HG03097 (cell line): ENCODE data around the gene NPLOC4.

Source experiments
- ATAC-seq: cut with Tn5 transposase; IDR thresholded peaks from one replicate; pipeline ENCODE4 v1.9.1; 2021; ENCODE audit not compliant: unreplicated experiment, low FRiP score

Gene NPLOC4

DNA sequence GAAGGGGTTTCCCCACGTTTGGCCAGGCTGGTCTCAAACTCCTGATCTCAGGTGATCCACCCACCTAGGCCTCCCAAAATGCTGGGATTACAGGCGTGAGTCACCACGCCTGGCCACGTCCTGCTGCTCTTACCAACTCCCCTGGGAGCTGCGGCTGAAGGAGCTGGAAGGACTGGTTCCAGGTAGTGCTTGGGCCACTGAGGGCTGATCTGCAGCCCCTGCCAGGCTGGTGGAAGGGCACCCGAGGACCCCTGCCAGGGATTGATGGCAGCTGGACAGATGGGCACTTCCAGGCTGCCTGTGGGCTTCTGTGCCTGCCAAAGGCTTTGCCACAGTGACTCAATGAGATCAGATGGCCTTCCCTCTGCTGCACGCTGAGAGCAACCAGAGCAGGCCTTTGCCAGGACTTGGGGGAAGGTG is 27.1 kb upstream of the NPLOC4 start:
- ATAC-seq: no peak

GRCh38 chr17:81662002-81662401 is 25.1 kb upstream of the NPLOC4 start:
- no peak for ATAC-seq

- no peak for ATAC-seq
Observed at GRCh38 chr17:81660441-81660840, 23.5 kb upstream of the NPLOC4 start.

DNA sequence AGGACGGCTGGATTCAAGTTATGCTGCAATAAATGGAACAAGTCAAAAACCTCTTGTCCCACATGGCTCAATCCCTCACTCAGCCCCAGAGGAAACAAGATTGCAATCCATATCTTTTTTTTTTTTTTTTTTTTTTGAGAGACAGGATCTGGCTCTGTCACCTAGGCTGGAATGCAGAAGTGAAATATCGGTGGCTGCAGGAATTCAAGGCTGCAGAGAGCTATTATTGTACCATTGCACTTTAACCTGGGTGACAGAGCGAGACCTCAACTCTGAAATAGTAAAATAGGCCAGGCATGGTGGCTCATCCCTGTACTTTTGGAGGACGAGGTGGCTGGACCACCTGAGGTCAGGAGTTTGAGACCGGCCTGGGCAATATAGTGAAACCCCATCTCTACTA is 22.1 kb upstream of the NPLOC4 start:
- ATAC-seq: no peak

DNA sequence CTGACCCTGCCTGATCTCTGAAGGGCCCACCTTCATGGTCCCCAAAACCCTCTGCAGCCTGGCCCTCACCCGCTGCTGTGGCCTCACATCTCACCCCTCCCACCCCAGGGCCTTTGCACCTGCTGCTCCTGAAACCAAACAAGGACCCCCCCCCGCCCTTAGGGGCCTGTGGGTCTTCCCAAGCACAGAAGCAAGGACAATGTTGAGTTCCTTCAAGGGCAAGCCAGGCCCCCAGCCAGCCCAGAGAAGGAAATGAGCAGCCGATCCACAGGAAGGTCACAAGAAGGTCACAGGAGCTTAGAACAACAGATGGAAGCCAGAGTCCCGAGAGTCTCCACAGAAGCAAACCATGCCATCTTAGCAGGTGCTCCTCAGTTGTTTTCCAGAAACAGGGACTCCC is 19.9 kb upstream of the NPLOC4 start:
- no peak for ATAC-seq

DNA sequence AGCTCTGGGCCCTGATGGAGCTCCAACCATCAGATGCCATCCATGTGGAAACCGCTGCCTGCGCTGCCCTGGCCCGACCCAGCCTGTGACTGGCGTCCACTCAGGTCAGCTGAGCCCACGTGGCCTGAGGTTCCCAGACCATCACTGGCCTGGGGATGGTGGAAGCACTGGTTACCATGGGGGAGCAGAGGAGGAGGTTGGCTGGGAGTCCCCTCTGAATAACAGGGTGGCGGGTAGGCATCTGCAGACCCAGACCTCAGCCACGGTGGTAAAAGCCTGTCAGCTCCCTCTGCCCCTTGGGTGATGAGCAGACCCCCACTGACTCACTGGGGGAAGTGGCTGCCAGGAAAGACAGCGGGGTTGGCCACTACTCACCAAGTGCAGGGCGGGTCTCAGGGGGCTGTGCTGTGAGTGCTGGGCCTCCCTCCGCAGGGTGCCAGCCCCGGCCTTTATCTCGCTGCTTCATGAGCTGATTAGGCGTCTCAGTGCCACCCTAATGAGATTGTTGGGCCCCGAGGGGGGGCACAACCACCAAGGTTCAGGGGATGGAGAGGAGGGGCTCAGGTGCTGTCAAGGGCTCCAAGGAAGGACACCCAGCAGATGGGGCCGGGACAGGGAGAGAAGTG is 19.3 kb upstream of the NPLOC4 start, which contains the start of gene PDE6G:
TSS of gene PDE6G (minus strand) at position 425 of the 626 bp plus-strand sequence. CDS start 3,237 bp downstream, outside the sequence.
- no peak for ATAC-seq

GRCh38 chr17:81655378-81656117 is 18.6 kb upstream of the NPLOC4 start:
- no peak for ATAC-seq

DNA sequence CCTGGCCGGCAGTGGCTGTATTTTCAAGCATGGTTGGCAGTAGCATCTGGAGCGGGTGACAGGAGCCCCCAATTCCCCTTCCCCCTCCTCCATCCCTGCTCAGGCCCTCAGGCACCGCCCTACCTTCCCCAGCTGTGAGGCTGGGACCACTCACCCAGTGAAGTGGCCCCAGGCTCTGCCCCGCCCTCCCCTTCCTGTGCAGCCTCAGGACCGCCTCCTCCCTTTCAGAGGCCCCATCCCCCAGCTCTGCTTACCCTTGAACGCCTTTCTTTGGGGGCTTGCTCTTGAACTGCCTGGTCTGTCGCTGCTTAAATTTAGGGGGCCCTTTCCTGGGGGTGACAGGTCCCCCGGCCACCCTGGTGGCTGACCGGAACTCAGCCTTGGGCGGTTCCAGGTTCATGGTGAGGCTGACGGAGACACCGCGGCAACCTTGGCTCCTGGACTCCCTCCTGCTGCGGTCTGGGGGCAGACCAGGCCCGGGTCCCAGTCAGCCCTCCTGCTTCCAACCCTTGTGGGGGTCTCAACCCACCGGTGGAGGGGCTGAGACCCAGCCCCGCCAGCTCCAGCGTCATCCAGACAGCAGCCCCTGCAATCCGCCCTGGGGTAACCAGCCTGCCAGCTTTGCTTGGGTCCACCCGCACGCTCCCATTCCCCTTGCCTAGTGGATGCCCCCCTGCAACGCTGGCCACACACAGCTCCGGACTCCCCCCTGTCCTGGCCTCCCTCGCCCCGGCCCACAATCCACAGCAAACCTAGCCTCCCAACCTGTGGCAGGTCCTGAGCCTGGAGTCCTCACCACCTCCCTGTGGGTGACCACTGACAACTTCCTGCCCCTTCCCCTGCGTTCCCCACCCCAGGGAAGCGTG is 16.2 kb upstream of the NPLOC4 start:
- no peak for ATAC-seq

GRCh38 chr17:81651692-81652091 is 14.8 kb upstream of the NPLOC4 start:
- ATAC-seq: no peak

- no peak for ATAC-seq
Observed at GRCh38 chr17:81650951-81651350, 14.0 kb upstream of the NPLOC4 start.

DNA sequence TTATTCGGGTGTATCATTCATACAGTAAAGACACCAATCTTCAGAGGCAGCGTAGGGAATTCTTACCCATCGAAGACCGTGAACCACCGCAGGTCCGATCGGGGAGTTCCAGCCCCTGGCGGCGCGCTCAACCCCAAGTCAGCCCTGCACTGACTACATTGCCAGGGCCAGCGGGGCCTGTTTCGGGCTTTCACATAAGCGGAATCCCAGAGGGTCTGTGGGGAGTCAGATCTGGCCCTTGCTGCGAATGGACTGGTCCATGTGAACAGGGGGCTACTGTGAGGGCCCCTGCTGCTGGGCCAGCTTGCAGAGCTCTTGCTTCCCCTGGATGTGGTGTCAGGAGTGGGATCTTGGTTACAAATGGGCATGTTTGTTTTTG is 11.8 kb upstream of the NPLOC4 start:
- no peak for ATAC-seq

DNA sequence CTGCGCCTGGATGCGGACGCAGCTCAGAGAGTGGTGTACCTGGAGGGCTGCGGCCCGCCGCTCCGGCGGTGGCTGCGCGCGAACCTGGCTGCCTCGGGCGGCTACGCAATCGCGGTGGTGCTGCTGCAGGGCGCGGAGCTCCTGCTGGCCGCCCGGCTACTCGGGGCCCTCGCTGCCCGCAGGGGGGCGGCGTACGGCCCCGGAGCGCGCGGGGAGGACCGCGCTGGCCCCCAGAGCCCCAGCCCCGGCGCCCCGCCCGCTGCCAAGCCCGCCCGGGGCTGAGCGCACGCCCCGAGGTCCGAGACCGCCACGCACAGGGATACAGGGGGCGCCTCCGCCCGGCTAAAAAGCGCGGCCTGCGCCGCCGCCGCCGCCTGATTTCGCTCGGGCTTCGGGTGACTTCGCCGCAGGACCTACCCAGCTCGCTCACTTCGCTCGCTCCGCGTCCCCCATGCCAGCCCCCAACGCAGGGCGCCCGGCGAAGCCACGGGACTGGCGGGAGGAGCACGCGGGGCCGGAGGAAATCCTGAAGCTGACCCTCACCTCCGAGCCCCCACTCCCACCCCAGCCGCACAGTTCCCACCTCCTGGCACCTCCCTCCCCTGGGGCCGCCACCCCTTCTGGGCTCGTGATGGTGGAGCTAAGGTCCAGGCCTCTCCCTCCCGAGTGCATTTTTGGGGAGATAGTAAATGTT is 11.2 kb upstream of the NPLOC4 start:
- ATAC-seq: no peak

DNA sequence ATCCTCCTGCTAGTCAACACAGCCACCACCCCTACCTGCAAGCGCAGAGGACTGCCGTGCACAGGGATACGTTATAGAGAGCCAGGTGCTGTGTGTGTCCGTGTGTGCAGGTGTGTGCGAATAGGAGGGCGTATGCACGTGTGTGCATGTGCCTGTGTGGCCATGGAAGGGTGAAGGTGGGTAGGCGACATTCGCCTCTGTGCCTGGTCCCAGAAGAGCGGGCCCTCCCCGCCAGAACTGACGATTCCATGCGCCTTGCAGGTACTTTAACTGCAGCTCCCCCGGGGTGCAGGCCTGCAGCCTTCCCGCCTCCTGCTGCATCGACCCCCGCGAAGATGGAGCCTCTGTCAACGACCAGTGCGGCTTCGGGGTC is 10.7 kb upstream of the NPLOC4 start:
- no peak for ATAC-seq

GRCh38 chr17:81646869-81647600 is 10.1 kb upstream of the NPLOC4 start:
- no peak for ATAC-seq

DNA sequence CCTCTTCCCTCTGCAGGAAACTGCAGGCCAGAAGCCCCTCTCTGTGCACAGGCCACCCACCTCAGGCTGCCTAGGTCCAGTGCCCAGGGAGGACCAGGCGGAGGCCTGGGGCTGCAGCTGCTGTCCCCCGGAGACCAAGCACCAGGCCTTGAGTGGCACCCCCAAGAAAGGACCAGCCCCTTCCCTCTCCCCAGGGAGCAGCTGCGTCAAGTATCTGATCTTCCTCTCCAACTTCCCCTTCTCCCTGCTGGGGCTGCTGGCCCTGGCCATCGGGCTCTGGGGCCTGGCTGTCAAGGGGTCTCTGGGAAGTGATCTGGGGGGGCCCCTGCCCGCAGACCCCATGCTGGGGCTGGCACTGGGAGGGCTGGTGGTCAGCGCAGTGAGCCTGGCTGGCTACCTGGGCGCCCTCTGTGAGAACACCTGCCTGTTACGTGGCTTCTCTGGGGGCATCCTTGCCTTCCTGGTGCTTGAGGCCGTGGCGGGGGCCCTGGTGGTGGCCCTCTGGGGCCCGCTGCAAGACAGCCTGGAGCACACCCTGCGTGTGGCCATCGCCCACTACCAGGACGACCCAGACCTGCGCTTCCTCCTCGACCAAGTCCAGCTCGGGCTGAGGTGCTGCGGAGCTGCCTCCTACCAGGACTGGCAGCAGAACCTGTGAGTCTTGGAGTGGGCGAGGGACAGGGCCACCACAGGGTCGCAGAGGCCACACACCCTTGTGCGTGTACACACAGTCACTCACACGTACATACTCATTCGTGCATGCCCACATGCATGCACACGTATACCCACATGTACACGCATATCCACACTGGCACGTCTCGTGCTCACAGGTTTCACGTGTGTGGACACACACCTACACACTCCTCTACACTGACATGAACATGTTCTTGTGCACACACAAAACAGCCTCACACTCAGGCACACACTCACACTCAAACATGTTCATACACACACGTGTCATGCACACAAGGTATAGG is 8.4 kb upstream of the NPLOC4 start:
- no peak for ATAC-seq

DNA sequence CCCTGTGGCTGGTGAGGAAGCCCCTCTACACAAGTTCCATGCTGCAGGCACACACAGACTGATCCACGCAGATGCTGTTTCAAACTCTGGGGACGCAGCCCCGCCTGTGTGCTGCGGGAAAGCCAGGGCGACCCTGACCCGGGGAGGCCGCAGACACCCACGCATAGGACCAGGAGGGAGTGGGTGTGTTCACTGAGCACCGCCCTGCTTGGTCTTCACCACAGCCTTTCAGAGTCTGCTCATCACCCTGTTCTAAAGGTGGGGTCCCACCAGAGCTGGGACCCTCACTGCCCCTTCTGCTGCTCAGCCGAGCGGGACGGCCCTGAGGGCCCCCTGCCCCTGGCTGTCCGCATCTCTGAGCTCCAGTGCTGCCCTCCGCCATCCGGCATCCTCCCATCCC is 7.6 kb upstream of the NPLOC4 start:
- ATAC-seq: no peak

DNA sequence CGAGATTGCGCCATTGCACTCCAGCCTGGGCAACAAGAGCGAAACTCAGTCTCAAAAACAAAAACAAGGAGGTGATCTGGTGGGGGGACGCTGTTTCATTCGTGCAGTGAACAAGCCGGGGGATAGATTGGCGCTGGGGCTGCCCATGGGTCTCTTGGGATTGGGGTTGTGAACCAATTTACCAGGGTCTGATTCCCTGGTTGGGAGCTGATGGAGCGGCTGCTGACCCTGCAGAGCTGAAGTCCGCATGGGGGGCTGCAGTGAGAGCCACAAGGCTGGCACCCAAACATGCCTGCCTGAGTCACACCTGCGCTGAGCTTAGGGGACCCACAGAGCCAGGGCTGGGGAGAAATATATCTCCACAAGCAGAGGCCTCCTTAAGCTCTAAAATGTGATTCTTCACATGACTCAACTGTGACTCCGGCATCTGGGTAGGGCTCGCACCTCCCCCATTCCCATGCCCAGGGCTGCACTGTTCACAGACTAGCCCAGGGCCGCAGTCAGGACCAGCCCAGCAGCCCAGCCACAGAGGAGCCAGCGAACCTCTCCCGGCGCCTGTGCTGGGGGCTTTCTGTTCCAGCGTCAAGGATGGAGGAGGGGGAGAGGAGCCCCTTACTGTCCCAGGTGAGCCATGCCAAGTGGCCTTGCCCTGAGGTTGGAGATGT is 5.0 kb upstream of the NPLOC4 start:
- no peak for ATAC-seq

DNA sequence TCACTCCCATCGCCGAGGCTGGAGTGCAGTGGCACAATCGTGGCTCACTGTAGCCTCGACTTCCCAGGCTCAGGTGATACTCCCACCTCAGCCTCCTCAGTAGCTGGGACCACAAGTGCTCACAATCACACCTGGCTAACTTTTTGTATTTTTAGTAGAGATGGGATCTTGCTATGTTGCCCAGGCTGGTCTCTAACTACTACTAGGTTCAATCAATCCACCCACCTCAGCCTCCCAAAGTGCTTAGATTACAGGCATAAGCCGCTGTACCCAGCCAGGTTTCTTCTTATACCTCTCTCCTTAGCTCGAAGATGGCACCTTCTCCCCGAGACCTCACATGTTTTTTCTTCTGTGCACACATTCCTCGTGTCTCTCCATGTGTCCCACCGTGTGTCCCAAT is 3.1 kb upstream of the NPLOC4 start:
- ATAC-seq: no peak

DNA sequence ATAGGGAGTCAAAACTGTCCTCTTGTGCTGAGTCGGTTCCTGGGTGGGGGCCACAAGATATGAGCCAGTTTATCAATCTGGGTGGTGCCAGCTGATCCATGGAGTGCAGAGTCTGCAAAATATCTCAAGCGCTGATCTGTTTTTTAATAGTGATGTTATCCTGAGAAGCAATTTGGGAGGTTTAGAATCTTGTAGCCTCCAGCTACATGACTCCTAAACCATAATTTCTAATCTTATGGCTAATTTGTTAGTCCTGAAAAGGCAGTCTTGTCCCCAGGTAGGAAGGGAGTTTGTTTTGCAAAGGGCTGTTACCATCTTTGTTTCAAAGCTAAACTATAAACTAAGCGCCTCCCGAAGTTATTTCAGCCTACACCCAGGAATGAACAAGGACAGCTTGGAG is 1.8 kb upstream of the NPLOC4 start:
- no peak for ATAC-seq
